Measurements from ENCODE around the gene ZNF141.

- TF ChIP-seq ZFP30 (CRISPR knock-in tag; IDR thresholded peaks at IDR 0.05) (no peak), RARB (CRISPR knock-in tag; IDR thresholded peaks at IDR 0.05) (no peak), PATZ1 (CRISPR knock-in tag; IDR thresholded peaks at IDR 0.05; ENCODE audit: borderline replicate concordance) (no peak), CSDC2 (CRISPR knock-in tag; IDR thresholded peaks at IDR 0.05) (no peak), TOX (CRISPR knock-in tag; IDR thresholded peaks at IDR 0.05; ENCODE audit: borderline replicate concordance) (no peak), TSHZ2 (CRISPR knock-in tag; IDR thresholded peaks at IDR 0.05) (no peak), BACH2 (CRISPR knock-in tag; IDR thresholded peaks at IDR 0.05; ENCODE audit: borderline replicate concordance) (no peak), ZNF565 (CRISPR knock-in tag; conservative IDR thresholded peaks at IDR 0.05; ENCODE audit: low read depth) (no peak), CREB5 (CRISPR knock-in tag; IDR thresholded peaks at IDR 0.05; ENCODE audit: low read depth) (no peak), ZFP3 (CRISPR knock-in tag; IDR thresholded peaks at IDR 0.05) (no peak)
Measured at GRCh38 chr4:294732-295131, 42.9 kb upstream of the ZNF141 start.

All from SK-N-SH treated with all-trans-retinoic acid at 6 μM for 48 hours (cell line).